Measurements from ENCODE around the gene FHIT.

FHIT gene

GRCh38 chr3:60303160-60303559 lies 948.1 kb downstream of the FHIT start:
- DNase-seq (ENCODE audit: low read depth) = no peak
- no peak overlapping the region for H3K4me3 ChIP-seq (ENCODE audit: control insufficient read depth, low read depth, low read length)
- no peak for TF ChIP-seq CTCF (IDR thresholded peaks at IDR 0.05; ENCODE audit: control insufficient read depth, insufficient read depth, low read depth, low read length, missing control alignments)

- no peak for DNase-seq (ENCODE audit: low read depth)
- TF ChIP-seq CTCF (IDR thresholded peaks at IDR 0.05; ENCODE audit: control insufficient read depth, insufficient read depth, low read depth, low read length, missing control alignments) = no peak
- no peak overlapping the region for H3K4me3 ChIP-seq (ENCODE audit: control insufficient read depth, low read depth, low read length)
Measured at GRCh38 chr3:60301142-60301541, 950.1 kb downstream of the FHIT start.

- TF ChIP-seq CTCF (IDR thresholded peaks at IDR 0.05; ENCODE audit: control insufficient read depth, insufficient read depth, low read depth, low read length, missing control alignments) = no peak
- no peak for DNase-seq (ENCODE audit: low read depth)
Measured at GRCh38 chr3:60298141-60298540, 953.1 kb downstream of the FHIT start.

GRCh38 chr3:60294181-60294580 lies 957.1 kb downstream of the FHIT start:
- TF ChIP-seq CTCF (IDR thresholded peaks at IDR 0.05; ENCODE audit: control insufficient read depth, insufficient read depth, low read depth, low read length, missing control alignments) = no peak
- DNase-seq (ENCODE audit: low read depth) = no peak
- no peak overlapping the region for H3K4me3 ChIP-seq (ENCODE audit: control insufficient read depth, low read depth, low read length)

More at GRCh38 chr3:60298141-60298540, 953.1 kb downstream of the FHIT start:
- no peak overlapping the region for H3K4me3 ChIP-seq (ENCODE audit: control insufficient read depth, low read depth, low read length)

GRCh38 chr3:60291115-60291514 lies 960.1 kb downstream of the FHIT start:
- no peak for DNase-seq (ENCODE audit: low read depth)
- no peak overlapping the region for H3K4me3 ChIP-seq (ENCODE audit: control insufficient read depth, low read depth, low read length)
- TF ChIP-seq CTCF (IDR thresholded peaks at IDR 0.05; ENCODE audit: control insufficient read depth, insufficient read depth, low read depth, low read length, missing control alignments) = no peak

GRCh38 chr3:60290122-60290492 lies 961.1 kb downstream of the FHIT start:
- no peak overlapping the region for H3K4me3 ChIP-seq (ENCODE audit: control insufficient read depth, low read depth, low read length)
- TF ChIP-seq CTCF (IDR thresholded peaks at IDR 0.05; ENCODE audit: control insufficient read depth, insufficient read depth, low read depth, low read length, missing control alignments) = no peak
- no peak for DNase-seq (ENCODE audit: low read depth)

Measured in AG09309 (cell line).